Kidney (tissue), 14 donors: ENCODE data around the gene ACVR2B. TPM values are rescaled to one million over a fixed set of nuclear protein-coding genes. Genes with fewer than 3 reads are reported as not detected.

Source experiments
- DNase-seq, 5 donors: peaks; one replicate each; pipeline ENCODE4 v3.0.0-alpha.2; 2013 to 2020
- FAIRE-seq: peaks from 2 replicates; lab custom pipeline; 2012; peaks lifted over from hg19 to GRCh38; lab: Jason Lieb, UNC
- H3K27ac ChIP-seq, 2 donors: one replicate each; pipeline ENCODE4 v1.7.0; 2013; ENCODE audit warnings: low read depth in 2 of 2, low read length in 2 of 2, inconsistent platforms in 1 of 2
- H3K27me3 ChIP-seq: one replicate; pipeline ENCODE4 v1.7.1; 2013; ENCODE audit warnings: low read length, inconsistent platforms; ENCODE audit not compliant: control insufficient read depth, insufficient read depth
- H3K36me3 ChIP-seq, 3 donors: one replicate each; pipeline versions ENCODE4 v1.7.0 to v1.7.1; 2013; ENCODE audit warnings: low read length in 3 of 3, control low read depth in 1 of 3, inconsistent platforms in 1 of 3; ENCODE audit not compliant: insufficient read depth in 3 of 3, control insufficient read depth in 2 of 3
- H3K4me1 ChIP-seq, 3 donors: one replicate each; pipeline versions ENCODE4 v1.7.0 to v1.7.1; 2013; ENCODE audit warnings: low read length in 3 of 3, inconsistent platforms in 1 of 3, low read depth in 1 of 3; ENCODE audit not compliant: control insufficient read depth in 2 of 3, insufficient read depth in 2 of 3
- H3K4me3 ChIP-seq, 3 donors: one replicate each; pipeline versions ENCODE4 v1.7.0 to v1.8.1; 2013; ENCODE audit warnings: low read length in 3 of 3, control low read depth in 1 of 3, inconsistent platforms in 1 of 3
- H3K9ac ChIP-seq, 3 donors: one replicate each; pipeline versions ENCODE4 v1.7.0 to v1.7.1; 2013; ENCODE audit warnings: low read length in 3 of 3, control low read depth in 1 of 3, inconsistent platforms in 1 of 3
- H3K9me3 ChIP-seq, 3 donors: one replicate each; pipeline versions ENCODE4 v1.7.0 to v1.7.1; 2013; ENCODE audit warnings: low read length in 3 of 3, control low read depth in 1 of 3, inconsistent platforms in 1 of 3; ENCODE audit not compliant: control insufficient read depth in 2 of 3, insufficient read depth in 1 of 3
- CTCF ChIP-seq: IDR thresholded peaks from 3 replicates; pipeline ENCODE4 v1.5.1; 2012; ENCODE audit warnings: mild to moderate bottlenecking, moderate library complexity, borderline replicate concordance; ENCODE audit not compliant: insufficient read depth; ENCODE audit errors: extremely low read depth
- intact Hi-C: fragments of 100-400 bp; cut with DNase I; formaldehyde crosslinking; loops from one replicate; pipeline ENCODE4 v1.11.1; 2022
- polyA plus RNA-seq: library from polyadenylated mRNA; stranded (reverse); fragments of 350-450 nt; fragmentation: Illumina TruSeq; extraction: RNeasy Lipid Tissue Mini Kit (QIAGEN cat#74804); gene quantifications from one replicate; pipeline ENCODE4 v1.2.3, GENCODE V29; 2014; ENCODE audit warnings: low read depth, low replicate concordance; ENCODE audit not compliant: insufficient read depth
- total RNA-seq: library from RNA; stranded (reverse); fragmentation: NEBNext Ultra II Directional; extraction: Animal tissue kit (Norgen Biotek cat#: 25700); gene quantifications from one replicate; pipeline ENCODE4 v1.2.1, GENCODE V29; 2021
- donor health status: control.
- donor health status: control.
- donor health status: control.
- donor health status: control.
- donor health status: control.
- donor health status: DM: yes; HTN: yes; CAD: no.
- donor health status: Normal renal cell carcinoma (clear cell type).

ACVR2B gene
- total and polyA plus RNA-seq, 2 donors from 2014 or later: 1.2 to 11.2 TPM

- no peak overlapping the region for H3K27ac ChIP-seq
- no peak overlapping the region for H3K9ac ChIP-seq
- H3K36me3 ChIP-seq: no peaks in the 10 kb centered on the region
- no peak for FAIRE-seq
- intact Hi-C loops: no loop called here
- no peak overlapping the region for H3K4me3 ChIP-seq
- peaks cover 0 to 21% (median 21%) of the 10 kb centered on the region in 3 donors for H3K4me1 ChIP-seq
- H3K9me3 ChIP-seq: no peaks in the 10 kb centered on the region
- no peaks in the 10 kb centered on the region for H3K27me3 ChIP-seq
- DNase-seq: no peak
- no peak for TF ChIP-seq CTCF
Observed at GRCh38 chr3:38469852-38470251, 16.2 kb downstream of the ACVR2B start.

GRCh38 chr3:38471260-38471857 lies 17.7 kb downstream of the ACVR2B start:
- H3K27me3 ChIP-seq: no peaks in the 10 kb centered on the region
- peaks cover 0 to 21% (median 21%) of the 10 kb centered on the region in 3 donors for H3K4me1 ChIP-seq
- no peaks in the 10 kb centered on the region for H3K9me3 ChIP-seq
- no peak overlapping the region for H3K27ac ChIP-seq
- no peak overlapping the region for H3K4me3 ChIP-seq
- intact Hi-C loops: no loop called here
- no peaks in the 10 kb centered on the region for H3K36me3 ChIP-seq
- FAIRE-seq: no peak
- no peak overlapping the region for H3K9ac ChIP-seq
- TF ChIP-seq CTCF: no peak
- no peak for DNase-seq

- H3K27me3 ChIP-seq: no peaks in the 10 kb centered on the region
- H3K4me3 ChIP-seq: no peak overlapping the region
- no peaks in the 10 kb centered on the region for H3K9me3 ChIP-seq
- no peaks in the 10 kb centered on the region for H3K36me3 ChIP-seq
- intact Hi-C loops: no loop called here
- DNase-seq (no peak), FAIRE-seq (no peak)
- no peak overlapping the region for H3K9ac ChIP-seq
- peaks cover 0 to 21% (median 21%) of the 10 kb centered on the region in 3 donors for H3K4me1 ChIP-seq
- TF ChIP-seq CTCF: no peak
- H3K27ac ChIP-seq: no peak overlapping the region
Observed at GRCh38 chr3:38472342-38472741, 18.7 kb downstream of the ACVR2B start.

GRCh38 chr3:38473229-38473628 lies 19.5 kb downstream of the ACVR2B start:
- intact Hi-C loops: no loop called here
- FAIRE-seq: no peak

More at GRCh38 chr3:38473229-38473628, 19.5 kb downstream of the ACVR2B start:
- Histone ChIP-seq H3K36me3 (no peaks in the 10 kb centered on the region), H3K4me1 (peaks cover 0 to 21% (median 18%) of the 10 kb centered on the region in 3 donors), H3K27ac (no peak overlapping the region), H3K9me3 (no peaks in the 10 kb centered on the region), H3K27me3 (no peaks in the 10 kb centered on the region), H3K9ac (no peak overlapping the region), H3K4me3 (no peak overlapping the region)
- no peak for TF ChIP-seq CTCF
- DNase-seq: peak in 1 of 5 donors; percentile 27
